NCI-H69 (cell line): ENCODE results near the gene INAFM1.
A peak's percentile ranks its signal among the peaks of the same experiment; 100 is the strongest.
"Not testable (repeated sequence)": the region's sequence is repeated elsewhere in the genome, so short reads cannot be mapped to it uniquely, and the experiment has no call there.

ENCODE experiments used
- DNase-seq: peaks from one replicate; lab custom pipeline; 2025; lab: John Stamatoyannopoulos, UW

Gene INAFM1

GRCh38 chr19:47268028-47268427 is 6.7 kb upstream of the INAFM1 start:
- no peak for DNase-seq

GRCh38 chr19:47269596-47269995 is 5.1 kb upstream of the INAFM1 start:
- DNase-seq: no peak

GRCh38 chr19:47270408-47270807 is 4.3 kb upstream of the INAFM1 start:
- no peak for DNase-seq

GRCh38 chr19:47271949-47272348 is 2.7 kb upstream of the INAFM1 start:
- DNase-seq: no peak

- DNase-seq: no peak
These were observed 2.0 kb upstream of the INAFM1 start for GRCh38 chr19:47272448-47273312.

- DNase-seq: peak; percentile 91
These were observed 1.2 kb upstream of the INAFM1 start for GRCh38 chr19:47273313-47274070.

GRCh38 chr19:47274891-47275761 is 441 bp downstream of the INAFM1 start:
- peak; percentile 62 for DNase-seq

- DNase-seq: peak; percentile 75
These were observed 1.2 kb downstream of the INAFM1 start for GRCh38 chr19:47275791-47276461.

GRCh38 chr19:47276513-47276912 is 1.8 kb downstream of the INAFM1 start:
- DNase-seq: not testable (repeated sequence)

- DNase-seq: peak; percentile 62
These were observed 5.6 kb downstream of the INAFM1 start for GRCh38 chr19:47280183-47280797.

- peak; percentile 43 for DNase-seq
These were observed 8.8 kb downstream of the INAFM1 start for GRCh38 chr19:47283405-47284059.

- DNase-seq: peak; percentile 70
These were observed 9.7 kb downstream of the INAFM1 start for GRCh38 chr19:47284324-47284899.

- DNase-seq: peak; percentile 94
These were observed 21.4 kb downstream of the INAFM1 start for GRCh38 chr19:47296036-47296435.

- not testable (repeated sequence) for DNase-seq
These were observed 26.2 kb downstream of the INAFM1 start for GRCh38 chr19:47300867-47301266.

GRCh38 chr19:47302249-47302648 is 27.6 kb downstream of the INAFM1 start:
- DNase-seq: no peak

GRCh38 chr19:47303966-47304365 is 29.3 kb downstream of the INAFM1 start:
- DNase-seq: no peak

GRCh38 chr19:47305309-47305751 is 30.6 kb downstream of the INAFM1 start:
- DNase-seq: peak; percentile 69

GRCh38 chr19:47306303-47306702 is 31.6 kb downstream of the INAFM1 start:
- no peak for DNase-seq

GRCh38 chr19:47309038-47309437 is 34.4 kb downstream of the INAFM1 start:
- DNase-seq: no peak

GRCh38 chr19:47309608-47310007 is 34.9 kb downstream of the INAFM1 start, which contains the start of gene C5AR1:
TSS of gene C5AR1 (plus strand) at chr19:47309861. CDS start at chr19:47309896, 35 bp downstream.
- DNase-seq: no peak
